Measurements from ENCODE around the gene MTMR11.
"Not testable (repeated sequence)": the region's sequence is repeated elsewhere in the genome, so short reads cannot be mapped to it uniquely, and the experiment has no call there.

Gene MTMR11

GRCh38 chr1:149903836-149904491 is 32.7 kb downstream of the MTMR11 start:
- no peak for DNase-seq (ENCODE audit: low read depth)
- H3K4me3 ChIP-seq (ENCODE audit: low read depth, low read length), result no peak overlapping the region
- TF ChIP-seq, protein P1, sequence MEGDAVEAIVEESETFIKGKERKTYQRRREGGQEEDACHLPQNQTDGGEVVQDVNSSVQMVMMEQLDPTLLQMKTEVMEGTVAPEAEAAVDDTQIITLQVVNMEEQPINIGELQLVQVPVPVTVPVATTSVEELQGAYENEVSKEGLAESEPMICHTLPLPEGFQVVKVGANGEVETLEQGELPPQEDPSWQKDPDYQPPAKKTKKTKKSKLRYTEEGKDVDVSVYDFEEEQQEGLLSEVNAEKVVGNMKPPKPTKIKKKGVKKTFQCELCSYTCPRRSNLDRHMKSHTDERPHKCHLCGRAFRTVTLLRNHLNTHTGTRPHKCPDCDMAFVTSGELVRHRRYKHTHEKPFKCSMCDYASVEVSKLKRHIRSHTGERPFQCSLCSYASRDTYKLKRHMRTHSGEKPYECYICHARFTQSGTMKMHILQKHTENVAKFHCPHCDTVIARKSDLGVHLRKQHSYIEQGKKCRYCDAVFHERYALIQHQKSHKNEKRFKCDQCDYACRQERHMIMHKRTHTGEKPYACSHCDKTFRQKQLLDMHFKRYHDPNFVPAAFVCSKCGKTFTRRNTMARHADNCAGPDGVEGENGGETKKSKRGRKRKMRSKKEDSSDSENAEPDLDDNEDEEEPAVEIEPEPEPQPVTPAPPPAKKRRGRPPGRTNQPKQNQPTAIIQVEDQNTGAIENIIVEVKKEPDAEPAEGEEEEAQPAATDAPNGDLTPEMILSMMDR (conservative IDR thresholded peaks at IDR 0.05; ENCODE audit: low read depth, low read length), result no peak

- TF ChIP-seq, protein P1 (conservative IDR thresholded peaks at IDR 0.05; ENCODE audit: low read depth, low read length), result no peak
- peak within 1 kb of the TSS; percentile 61 for H3K4me3 ChIP-seq (ENCODE audit: low read depth, low read length)
- DNase-seq (ENCODE audit: low read depth), result peak; percentile 94
Observed at GRCh38 chr1:149899460-149900284, 37.0 kb downstream of the MTMR11 start, which contains the start of gene BOLA1. TSS of gene BOLA1 (plus strand) at chr1:149899568. CDS start at chr1:149900060, 492 bp downstream.

GRCh38 chr1:149896575-149896974 is 40.1 kb downstream of the MTMR11 start:
- TF ChIP-seq, protein P1 (conservative IDR thresholded peaks at IDR 0.05; ENCODE audit: low read depth, low read length), result no peak
- no peak overlapping the region for H3K4me3 ChIP-seq (ENCODE audit: low read depth, low read length)
- no peak for DNase-seq (ENCODE audit: low read depth)

DNA sequence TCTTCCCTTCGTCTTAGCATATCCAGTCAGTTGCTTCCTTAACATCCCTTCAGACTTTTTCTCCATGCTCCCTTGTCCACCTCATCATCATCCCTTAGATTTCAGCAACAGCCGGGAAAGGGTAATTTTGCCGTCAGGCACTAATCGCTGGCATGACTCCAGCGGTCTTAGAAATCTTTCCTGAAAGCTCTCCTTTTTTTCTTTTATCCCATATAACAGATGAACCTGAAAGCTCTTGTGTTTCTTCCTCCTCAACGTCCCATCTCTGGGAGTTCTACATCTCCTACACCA is 47.7 kb downstream of the MTMR11 start:
- peak overlapping the region; percentile 66 for H3K4me3 ChIP-seq (ENCODE audit: low read depth, low read length)
- DNase-seq (ENCODE audit: low read depth), result peak; percentile 50
- TF ChIP-seq, protein P1 (conservative IDR thresholded peaks at IDR 0.05; ENCODE audit: low read depth, low read length), result no peak

DNA sequence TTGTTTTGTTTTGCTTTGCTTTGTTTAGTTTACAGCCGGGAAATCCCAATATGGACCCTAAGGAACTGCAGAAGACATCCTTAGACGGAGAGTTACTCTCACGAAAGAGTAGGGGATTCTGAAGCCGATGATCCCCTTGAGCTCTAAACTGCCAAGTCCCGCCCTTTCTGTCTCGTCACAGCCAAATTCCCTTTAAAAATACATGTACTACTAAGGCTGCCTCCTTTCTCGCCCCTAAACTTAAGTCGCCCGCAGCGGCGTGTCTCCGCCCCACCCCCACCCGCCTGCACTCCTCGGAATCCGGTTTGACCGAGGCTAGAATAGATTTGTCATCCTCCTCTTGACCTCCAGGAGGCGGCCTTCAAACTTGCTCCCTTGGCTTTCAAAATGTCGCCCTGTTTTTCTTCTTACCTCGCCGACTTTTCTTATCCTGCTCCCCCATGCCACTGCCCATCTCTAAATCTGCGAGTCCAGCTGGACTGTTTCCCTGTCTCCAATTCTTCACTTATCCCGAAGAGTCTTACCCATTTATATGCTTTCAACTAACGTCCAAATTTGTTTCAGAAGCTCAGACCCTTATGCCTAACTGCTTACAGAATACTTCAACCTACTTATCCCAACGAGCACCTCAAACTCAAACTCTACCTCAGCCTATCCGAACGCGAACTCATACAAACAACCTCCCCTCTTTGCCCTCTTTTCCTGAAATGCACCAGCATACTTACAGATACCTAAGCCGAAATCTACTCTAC is 48.3 kb downstream of the MTMR11 start:
- TF ChIP-seq, protein P1 (conservative IDR thresholded peaks at IDR 0.05; ENCODE audit: low read depth, low read length), result peak; percentile 70
- peak; percentile 94 for DNase-seq (ENCODE audit: low read depth)

DNA sequence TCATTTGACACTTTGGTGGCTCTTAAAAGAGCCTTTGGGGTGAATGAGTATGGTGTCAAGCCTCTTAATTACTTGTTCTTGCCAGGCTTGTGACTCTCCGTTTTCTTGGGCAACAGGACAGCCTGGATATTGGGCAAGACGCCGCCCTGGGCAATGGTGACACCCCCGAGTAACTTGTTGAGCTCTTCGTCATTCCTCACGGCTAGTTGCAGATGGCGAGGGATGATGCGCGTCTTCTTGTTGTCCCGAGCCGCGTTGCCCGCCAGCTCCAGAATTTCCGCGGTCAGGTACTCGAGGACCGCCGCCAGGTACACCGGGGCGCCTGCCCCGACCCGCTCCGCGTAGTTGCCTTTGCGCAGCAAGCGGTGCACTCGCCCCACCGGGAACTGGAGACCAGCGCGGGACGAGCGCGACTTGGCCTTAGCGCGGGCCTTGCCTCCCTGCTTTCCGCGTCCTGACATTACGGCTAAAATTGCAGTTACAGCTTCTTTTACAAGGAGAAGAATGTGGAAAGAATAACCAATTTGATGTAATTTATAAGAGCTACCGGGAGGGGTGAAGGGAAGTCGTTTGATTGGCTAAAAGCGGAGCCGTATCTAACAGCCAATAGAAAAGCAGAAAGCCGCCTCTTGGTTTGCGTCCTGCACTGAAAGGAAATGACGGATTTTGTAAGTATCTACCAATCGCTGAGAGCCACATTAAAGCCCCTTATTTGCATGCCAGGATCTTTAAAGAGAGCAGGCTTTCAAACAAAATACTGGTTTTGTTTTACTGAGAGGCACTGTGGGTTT is 49.0 kb downstream of the MTMR11 start:
- peak overlapping the region; percentile 72 for H3K4me3 ChIP-seq (ENCODE audit: low read depth, low read length)
- TF ChIP-seq, protein P1 (conservative IDR thresholded peaks at IDR 0.05; ENCODE audit: low read depth, low read length), result no peak
- peak; percentile 99 for DNase-seq (ENCODE audit: low read depth)

More for the DNA sequence above, 48.3 kb downstream of the MTMR11 start:
- peak overlapping the region; percentile 66 for H3K4me3 ChIP-seq (ENCODE audit: low read depth, low read length)

- H3K4me3 ChIP-seq (ENCODE audit: low read depth, low read length), result peak overlapping the region; percentile 72
- not testable (repeated sequence) for DNase-seq (ENCODE audit: low read depth)
Observed at GRCh38 chr1:149887196-149887455, 49.6 kb downstream of the MTMR11 start.

All from choroid plexus epithelial cell (primary cell).